OCI-LY1 (cell line): ENCODE results near the gene MPEG1.

Source experiments
- H2AFZ ChIP-seq: fragments of 200-600 bp; sonication (generic), shearing (Covaris generic); 2 replicates; pipeline ENCODE4 v1.6.0; 2014; ENCODE audit warnings: antibody characterized with exemption, mild to moderate bottlenecking, low read length
- H3F3A ChIP-seq: fragments of 200-600 bp; sonication (generic), shearing (Covaris generic); 2 replicates; pipeline ENCODE4 v1.6.0; 2014; ENCODE audit warnings: mild to moderate bottlenecking, antibody characterized with exemption, low read length, moderate library complexity; ENCODE audit not compliant: insufficient read depth
- H3K27ac ChIP-seq: fragments of 200-600 bp; sonication (generic); 2 replicates; pipeline ENCODE4 v1.5.1; 2014; ENCODE audit warnings: low read length, mixed run types, mild to moderate bottlenecking, low read depth; ENCODE audit not compliant: poor library complexity, severe bottlenecking
- H3K27me3 ChIP-seq: fragments of 200-600 bp; sonication (generic); 2 replicates; pipeline ENCODE4 v1.6.0; 2014; ENCODE audit warnings: antibody characterized with exemption, mild to moderate bottlenecking, low read length, moderate library complexity; ENCODE audit not compliant: insufficient read depth
- H3K36me3 ChIP-seq: fragments of 200-600 bp; sonication (generic); 2 replicates; pipeline ENCODE4 v1.6.1; 2014; ENCODE audit warnings: mild to moderate bottlenecking, antibody characterized with exemption, low read length, moderate library complexity, mixed read lengths; ENCODE audit not compliant: insufficient read depth
- H3K4me1 ChIP-seq: fragments of 200-600 bp; sonication (generic); 2 replicates; pipeline ENCODE4 v1.5.1; 2014; ENCODE audit warnings: mild to moderate bottlenecking, low read length, moderate library complexity; ENCODE audit not compliant: insufficient read depth, severe bottlenecking
- H3K4me2 ChIP-seq: fragments of 200-600 bp; sonication (generic), shearing (Covaris generic); 2 replicates; pipeline ENCODE4 v1.6.1; 2014; ENCODE audit warnings: low read length
- H3K4me3 ChIP-seq: fragments of 200-600 bp; sonication (generic); 2 replicates; pipeline ENCODE4 v1.5.1; 2014; ENCODE audit warnings: low read length, low read depth, mild to moderate bottlenecking, mixed read lengths; ENCODE audit not compliant: poor library complexity, severe bottlenecking
- H3K79me2 ChIP-seq: fragments of 200-600 bp; shearing (Covaris generic); 2 replicates; pipeline ENCODE4 v1.6.1; 2016; ENCODE audit warnings: mixed run types, low read length, mixed read lengths; ENCODE audit not compliant: insufficient read depth
- H3K9ac ChIP-seq: fragments of 200-600 bp; sonication (generic), shearing (Covaris generic); 2 replicates; pipeline ENCODE4 v1.6.1; 2014; ENCODE audit warnings: mild to moderate bottlenecking, low read length, mixed read lengths
- H3K9me2 ChIP-seq: fragments of 200-600 bp; sonication (generic), shearing (Covaris generic); 2 replicates; pipeline ENCODE4 v1.6.1; 2014; ENCODE audit warnings: low read depth, mild to moderate bottlenecking, low read length, mixed read lengths
- H3K9me3 ChIP-seq: fragments of 200-600 bp; shearing (Covaris generic); 2 replicates; pipeline ENCODE4 v1.6.1; 2014; ENCODE audit warnings: low read length, mixed read lengths
- H4K20me1 ChIP-seq: fragments of 200-600 bp; sonication (generic), shearing (Covaris generic); 2 replicates; pipeline ENCODE4 v1.6.0; 2016; ENCODE audit warnings: mild to moderate bottlenecking, low read length; ENCODE audit not compliant: insufficient read depth
- CTCF ChIP-seq: fragments of 200-600 bp; sonication (generic), shearing (Covaris generic); IDR thresholded peaks from 2 replicates; pipeline ENCODE4 v1.5.1; 2017; ENCODE audit warnings: mild to moderate bottlenecking, antibody characterized with exemption, low read length, moderate library complexity, mixed read lengths
- EZH2 ChIP-seq: fragments of 200-600 bp; sonication (generic), shearing (Covaris generic); IDR thresholded peaks from 2 replicates; pipeline ENCODE4 v1.8.0; 2017; ENCODE audit warnings: borderline replicate concordance, mixed run types, mild to moderate bottlenecking, antibody characterized with exemption, low read length, moderate library complexity, mixed read lengths

The MPEG1 gene

GRCh38 chr11:59259867-59260475 lies 47.2 kb upstream of the MPEG1 start:
- H2AFZ ChIP-seq = no peak overlapping the region
- no peaks in the 10 kb centered on the region for H3K9me2 ChIP-seq
- H3K27ac ChIP-seq = no peak overlapping the region
- H3K9me3 ChIP-seq = no peaks in the 10 kb centered on the region
- peaks cover 30% of the 10 kb centered on the region for H3K4me1 ChIP-seq
- H3K79me2 ChIP-seq = no peaks in the 10 kb centered on the region
- TF ChIP-seq EZH2 = no peak
- no peak for TF ChIP-seq CTCF
- H3K4me2 ChIP-seq = no peak overlapping the region
- no peak overlapping the region for H3K9ac ChIP-seq
- H3K4me3 ChIP-seq = no peak overlapping the region
- H3F3A ChIP-seq = no peaks in the 10 kb centered on the region
- H3K27me3 ChIP-seq = no peaks in the 10 kb centered on the region
- H3K36me3 ChIP-seq = no peaks in the 10 kb centered on the region
- H4K20me1 ChIP-seq = no peaks in the 10 kb centered on the region

- TF ChIP-seq EZH2 (no peak), CTCF (no peak)
- Histone ChIP-seq H3K27me3 (no peaks in the 10 kb centered on the region), H3K4me3 (no peak overlapping the region), H3K9me2 (no peaks in the 10 kb centered on the region), H3K36me3 (no peaks in the 10 kb centered on the region), H4K20me1 (no peaks in the 10 kb centered on the region), H3K9me3 (no peaks in the 10 kb centered on the region), H3K4me2 (no peak overlapping the region), H2AFZ (no peak overlapping the region), H3K4me1 (peaks cover 20% of the 10 kb centered on the region), H3F3A (no peaks in the 10 kb centered on the region), H3K27ac (no peak overlapping the region), H3K79me2 (no peaks in the 10 kb centered on the region), H3K9ac (no peak overlapping the region)
Observed at GRCh38 chr11:59259047-59259446, 46.3 kb upstream of the MPEG1 start.

- Histone ChIP-seq H2AFZ (no peak overlapping the region), H3K27ac (no peak overlapping the region), H3K9ac (no peak overlapping the region), H3F3A (no peaks in the 10 kb centered on the region), H3K79me2 (no peaks in the 10 kb centered on the region), H3K9me3 (no peaks in the 10 kb centered on the region), H3K4me3 (no peak overlapping the region), H3K27me3 (no peaks in the 10 kb centered on the region), H3K4me2 (no peak overlapping the region), H4K20me1 (no peaks in the 10 kb centered on the region), H3K4me1 (peaks cover 13% of the 10 kb centered on the region), H3K9me2 (no peaks in the 10 kb centered on the region), H3K36me3 (no peaks in the 10 kb centered on the region; the same call in 1 of the 2 replicates)
- TF ChIP-seq CTCF = no peak
Observed at GRCh38 chr11:59255281-59255680, 42.6 kb upstream of the MPEG1 start.
